WERI-Rb-1 (cell line): Measurements from ENCODE around the gene PLEKHG5.

Source experiments
- DNase-seq: peaks from one replicate; pipeline ENCODE4 v3.0.0-alpha.2; 2020
- H3K27ac ChIP-seq: fragments of 250-450 bp; sonication (Bioruptor Pico); 2 replicates; pipeline ENCODE4 v1.5.1; 2020; ENCODE audit warnings: mild to moderate bottlenecking, moderate library complexity
- H3K27me3 ChIP-seq: fragments of 250-450 bp; sonication (Bioruptor Pico); 2 replicates; pipeline ENCODE4 v1.5.1; 2021; ENCODE audit warnings: mild to moderate bottlenecking, low read depth, moderate library complexity; ENCODE audit not compliant: insufficient read depth, severe bottlenecking
- H3K36me3 ChIP-seq: fragments of 250-450 bp; sonication (Bioruptor Pico); 2 replicates; pipeline ENCODE4 v1.5.1; 2020; ENCODE audit warnings: mild to moderate bottlenecking, moderate library complexity
- H3K4me3 ChIP-seq: 2 replicates; pipeline ENCODE4 v1.5.1; 2011; ENCODE audit warnings: low read depth, mild to moderate bottlenecking, control low read depth, low read length
- H3K9me3 ChIP-seq: fragments of 250-450 bp; sonication (Bioruptor Pico); 2 replicates; pipeline ENCODE4 v1.5.1; 2021; ENCODE audit warnings: mild to moderate bottlenecking, moderate library complexity; ENCODE audit not compliant: severe bottlenecking
- TF ChIP-seq, protein P1 (sequence below): IDR thresholded peaks from 2 replicates; pipeline ENCODE4 v1.5.1; 2011; ENCODE audit warnings: low read depth, mild to moderate bottlenecking, control low read depth, inconsistent platforms, low read length

The PLEKHG5 gene

DNA sequence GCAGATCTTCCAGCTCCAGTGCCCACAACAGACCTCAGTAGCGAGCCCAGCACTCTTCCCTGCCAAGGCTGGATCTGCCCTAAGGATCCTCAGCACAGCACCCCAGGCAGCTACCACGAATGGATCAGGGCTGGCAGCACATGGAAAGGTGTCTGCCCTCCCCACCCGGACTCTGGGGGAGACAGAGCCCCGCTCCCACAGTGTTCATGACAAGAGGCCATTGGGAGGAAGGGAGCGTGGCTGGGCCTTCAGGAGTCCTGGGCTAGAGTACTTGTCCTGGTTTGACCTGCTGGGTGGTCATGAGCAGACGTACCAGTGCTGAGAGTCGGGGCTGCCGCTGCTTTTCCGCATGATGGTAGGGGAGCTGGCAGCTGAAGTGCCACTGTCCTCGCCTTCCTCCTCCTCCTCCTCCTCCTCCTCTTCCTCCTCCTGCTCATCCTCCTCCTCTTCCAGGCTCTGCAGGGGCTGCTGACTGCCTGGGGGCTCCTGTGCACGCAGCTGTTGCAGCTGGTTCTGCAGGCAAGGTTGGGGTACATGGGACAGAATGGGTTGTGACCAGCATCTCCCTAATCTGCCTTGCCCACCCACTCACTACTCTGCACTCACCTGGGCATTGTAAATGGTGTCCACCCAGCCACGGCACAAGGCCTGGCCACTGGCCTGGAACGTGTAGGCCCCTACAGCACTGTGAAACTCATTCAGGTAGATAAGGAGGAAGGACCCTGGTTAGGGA lies 22.6 kb downstream of the PLEKHG5 start:
- TF ChIP-seq, protein P1, sequence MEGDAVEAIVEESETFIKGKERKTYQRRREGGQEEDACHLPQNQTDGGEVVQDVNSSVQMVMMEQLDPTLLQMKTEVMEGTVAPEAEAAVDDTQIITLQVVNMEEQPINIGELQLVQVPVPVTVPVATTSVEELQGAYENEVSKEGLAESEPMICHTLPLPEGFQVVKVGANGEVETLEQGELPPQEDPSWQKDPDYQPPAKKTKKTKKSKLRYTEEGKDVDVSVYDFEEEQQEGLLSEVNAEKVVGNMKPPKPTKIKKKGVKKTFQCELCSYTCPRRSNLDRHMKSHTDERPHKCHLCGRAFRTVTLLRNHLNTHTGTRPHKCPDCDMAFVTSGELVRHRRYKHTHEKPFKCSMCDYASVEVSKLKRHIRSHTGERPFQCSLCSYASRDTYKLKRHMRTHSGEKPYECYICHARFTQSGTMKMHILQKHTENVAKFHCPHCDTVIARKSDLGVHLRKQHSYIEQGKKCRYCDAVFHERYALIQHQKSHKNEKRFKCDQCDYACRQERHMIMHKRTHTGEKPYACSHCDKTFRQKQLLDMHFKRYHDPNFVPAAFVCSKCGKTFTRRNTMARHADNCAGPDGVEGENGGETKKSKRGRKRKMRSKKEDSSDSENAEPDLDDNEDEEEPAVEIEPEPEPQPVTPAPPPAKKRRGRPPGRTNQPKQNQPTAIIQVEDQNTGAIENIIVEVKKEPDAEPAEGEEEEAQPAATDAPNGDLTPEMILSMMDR, result no peak
- no peaks in the 10 kb centered on the region for H3K27me3 ChIP-seq
- H3K27ac ChIP-seq, result no peak overlapping the region
- DNase-seq, result no peak
- no peaks in the 10 kb centered on the region for H3K9me3 ChIP-seq
- peaks cover 46% of the 10 kb centered on the region for H3K36me3 ChIP-seq
- no peak overlapping the region for H3K4me3 ChIP-seq

DNA sequence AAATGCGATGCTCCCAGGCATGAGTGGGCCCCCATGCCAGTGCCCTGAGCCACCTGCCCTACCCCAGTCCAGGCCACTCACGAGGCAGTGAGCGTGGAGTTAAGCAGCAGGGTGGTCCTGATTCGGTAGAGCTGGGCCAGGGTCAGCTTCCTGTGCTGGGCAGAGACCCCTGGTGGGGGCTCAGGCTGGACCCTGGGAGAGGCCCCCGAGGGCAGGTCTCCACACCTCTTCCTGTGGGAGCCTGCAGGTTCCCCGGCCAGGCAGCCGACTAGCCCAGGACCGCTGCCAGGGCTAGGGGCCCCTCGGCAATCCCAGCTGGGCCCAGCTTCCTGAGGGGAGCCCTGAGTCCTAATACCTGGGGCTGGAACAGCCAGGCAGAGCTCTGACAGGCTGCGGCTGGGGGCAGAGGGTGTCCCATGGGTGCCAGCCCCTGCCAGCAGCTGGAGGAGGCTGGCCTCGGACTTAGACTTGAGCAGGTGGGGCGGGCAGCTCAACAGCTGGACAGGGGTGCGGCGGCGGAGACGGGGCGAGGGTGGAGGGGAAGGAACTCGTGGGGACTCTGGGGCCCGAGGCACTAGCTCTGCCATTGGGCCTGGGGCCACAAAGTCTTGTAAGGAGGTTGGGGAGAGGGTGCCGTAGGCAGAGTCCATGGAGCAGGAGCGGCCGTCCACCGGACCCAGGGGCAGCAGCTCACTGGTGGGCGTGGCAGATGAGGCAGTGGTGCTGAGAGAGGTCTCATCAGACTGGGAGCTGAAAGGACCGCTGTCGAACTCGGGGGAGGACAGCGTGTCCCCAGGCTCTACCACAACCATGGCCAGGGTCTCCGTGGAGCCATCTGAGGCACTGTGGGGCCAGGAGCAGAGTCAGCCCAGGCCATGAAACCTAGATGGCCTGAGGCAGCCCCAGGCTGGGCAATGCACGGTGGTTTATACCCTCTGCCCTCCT lies 23.5 kb downstream of the PLEKHG5 start:
- TF ChIP-seq, protein P1, result no peak
- H3K27me3 ChIP-seq, result no peaks in the 10 kb centered on the region
- no peak overlapping the region for H3K27ac ChIP-seq
- H3K9me3 ChIP-seq, result no peaks in the 10 kb centered on the region
- no peak for DNase-seq
- peaks cover 45% of the 10 kb centered on the region for H3K36me3 ChIP-seq
- no peak overlapping the region for H3K4me3 ChIP-seq

- no peak for DNase-seq
- TF ChIP-seq, protein P1, result no peak
- Histone ChIP-seq H3K27ac (no peak overlapping the region), H3K27me3 (no peaks in the 10 kb centered on the region), H3K4me3 (no peak overlapping the region), H3K9me3 (no peaks in the 10 kb centered on the region), H3K36me3 (peaks cover 45% of the 10 kb centered on the region)
Measured at GRCh38 chr1:6467224-6467623, 24.2 kb downstream of the PLEKHG5 start.

- TF ChIP-seq, protein P1, result no peak
- H3K27me3 ChIP-seq, result no peaks in the 10 kb centered on the region
- peaks cover 43% of the 10 kb centered on the region for H3K36me3 ChIP-seq
- H3K9me3 ChIP-seq, result no peaks in the 10 kb centered on the region
- H3K27ac ChIP-seq, result no peak overlapping the region
- H3K4me3 ChIP-seq, result no peak overlapping the region
- no peak for DNase-seq
Measured at GRCh38 chr1:6466751-6467150, 24.7 kb downstream of the PLEKHG5 start.

DNA sequence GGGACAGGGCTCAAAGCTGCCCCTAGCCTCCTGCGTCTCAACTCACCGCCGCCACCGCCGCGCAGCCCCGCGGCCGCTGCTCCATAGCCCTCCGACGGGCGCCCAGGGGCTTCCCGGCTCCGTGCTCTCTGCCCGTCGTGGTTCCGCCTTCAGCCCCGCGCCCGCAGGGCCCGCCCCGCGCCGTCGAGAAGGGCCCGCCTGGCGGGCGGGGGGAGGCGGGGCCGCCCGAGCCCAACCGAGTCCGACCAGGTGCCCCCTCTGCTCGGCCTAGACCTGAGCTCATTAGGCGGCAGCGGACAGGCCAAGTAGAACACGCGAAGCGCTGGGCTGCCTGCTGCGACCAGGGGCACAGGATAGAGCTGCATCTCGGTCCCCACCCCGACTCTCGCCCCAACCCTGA lies 25.4 kb downstream of the PLEKHG5 start, which contains the start of gene TNFRSF25:
Gene TNFRSF25, minus strand, starts transcription at position 151 of the 400 bp plus-strand sequence. Its CDS starts 66 bp downstream, at position 85.
- Histone ChIP-seq H3K36me3 (peaks cover 35% of the 10 kb centered on the region), H3K9me3 (no peaks in the 10 kb centered on the region), H3K27ac (no peak within 1 kb of the TSS), H3K27me3 (no peaks in the 10 kb centered on the region), H3K4me3 (no peak within 1 kb of the TSS)
- TF ChIP-seq, protein P1, result no peak
- DNase-seq, result no peak
